Fibroblast of skin of right biceps (primary cell): Measurements from ENCODE around the gene FAM153A.
"Not testable (repeated sequence)": the region's sequence is repeated elsewhere in the genome, so short reads cannot be mapped to it uniquely, and the experiment has no call there.

Experiments
- DNase-seq: peaks from one replicate; pipeline ENCODE4 v3.0.0-alpha.2; 2013

Gene FAM153A

DNA sequence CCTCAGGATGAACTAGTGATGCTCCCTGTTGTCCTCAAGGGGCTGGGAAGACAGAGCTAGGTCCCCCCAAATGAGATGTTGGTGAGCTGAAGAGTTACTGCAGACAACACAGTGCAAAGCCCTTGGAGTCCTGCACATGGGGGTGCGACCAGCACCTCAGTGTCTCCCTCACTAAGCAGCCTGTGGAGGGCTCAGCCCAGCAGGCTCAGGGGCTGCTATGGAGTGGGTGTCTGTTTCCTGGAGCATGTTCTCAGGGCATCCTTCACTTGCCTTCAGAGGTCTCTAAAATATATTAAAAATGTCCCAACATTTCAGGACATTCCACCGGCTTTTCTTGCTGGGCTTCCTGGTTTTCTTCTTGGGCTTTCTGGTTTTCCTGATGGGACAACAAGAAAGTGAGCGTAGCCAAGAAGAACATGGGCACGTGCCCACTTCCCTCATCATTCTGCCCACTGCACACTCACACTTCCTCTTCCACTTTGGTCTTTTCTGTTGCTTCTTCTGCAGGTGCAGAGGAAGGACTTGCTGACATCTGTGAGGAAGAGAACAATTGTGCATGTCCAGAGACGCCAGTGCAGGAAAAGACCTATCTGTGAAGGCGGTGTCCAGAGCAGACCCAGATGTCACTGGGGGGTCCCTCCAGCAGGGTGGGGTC lies 58.7 kb downstream of the FAM153A start:
- DNase-seq = not testable (repeated sequence)

DNA sequence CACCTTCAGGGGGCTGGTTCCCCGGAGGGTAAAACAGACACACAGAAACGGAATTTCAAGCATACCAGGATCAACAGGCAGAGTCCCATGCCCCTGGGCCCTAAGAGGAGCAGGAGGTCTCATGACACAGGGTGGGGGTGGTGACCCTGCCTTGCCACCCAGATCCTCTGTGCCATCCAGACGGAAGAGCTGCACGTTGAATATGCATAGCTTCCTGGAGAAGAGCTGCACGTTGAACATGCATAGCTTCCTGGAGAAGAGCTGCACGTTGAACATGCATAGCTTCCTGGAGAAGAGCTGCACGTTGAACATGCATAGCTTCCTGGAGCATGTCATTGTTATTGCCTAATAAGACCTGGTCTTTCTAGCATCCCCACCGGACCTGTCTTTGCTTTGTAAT lies 59.9 kb downstream of the FAM153A start:
- not testable (repeated sequence) for DNase-seq

DNA sequence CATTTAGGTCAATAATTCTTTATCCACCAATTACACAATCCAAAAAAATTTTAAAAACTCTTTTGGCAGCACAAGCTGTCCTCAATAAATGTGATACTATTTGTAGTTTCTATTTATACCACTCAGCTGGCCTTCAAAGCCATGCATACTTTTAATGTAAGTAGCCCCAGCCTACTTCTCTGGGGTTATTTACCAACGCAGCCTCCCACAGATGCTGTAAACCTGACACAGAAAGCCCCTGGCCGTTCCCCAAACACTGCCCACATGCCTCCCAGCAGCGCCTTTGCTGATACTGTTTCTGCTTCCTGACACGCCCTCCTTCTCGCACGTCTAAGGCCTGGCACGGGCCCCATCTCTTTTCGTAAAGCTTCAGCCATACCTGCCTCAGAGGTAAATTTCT lies 62.7 kb downstream of the FAM153A start:
- DNase-seq = not testable (repeated sequence)

DNA sequence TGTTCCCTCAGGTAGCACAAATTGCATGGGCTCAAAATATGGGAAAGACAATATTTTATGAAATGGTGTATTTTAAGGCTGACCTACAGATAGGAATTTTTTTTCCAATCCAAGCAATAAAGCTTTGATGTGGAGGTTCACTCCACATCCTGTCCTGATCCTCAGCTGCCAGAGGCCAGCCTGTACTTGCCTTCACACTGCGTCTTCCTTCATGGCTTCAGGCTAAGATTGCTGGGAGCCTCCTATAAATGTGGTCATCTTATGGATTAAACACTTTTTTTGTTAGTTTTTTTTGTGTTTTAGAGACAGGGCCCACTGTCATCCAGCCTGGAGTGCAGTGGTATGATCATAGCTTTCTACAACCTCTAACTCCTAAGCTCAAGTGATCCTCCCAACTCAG lies 67.3 kb downstream of the FAM153A start:
- not testable (repeated sequence) for DNase-seq

DNA sequence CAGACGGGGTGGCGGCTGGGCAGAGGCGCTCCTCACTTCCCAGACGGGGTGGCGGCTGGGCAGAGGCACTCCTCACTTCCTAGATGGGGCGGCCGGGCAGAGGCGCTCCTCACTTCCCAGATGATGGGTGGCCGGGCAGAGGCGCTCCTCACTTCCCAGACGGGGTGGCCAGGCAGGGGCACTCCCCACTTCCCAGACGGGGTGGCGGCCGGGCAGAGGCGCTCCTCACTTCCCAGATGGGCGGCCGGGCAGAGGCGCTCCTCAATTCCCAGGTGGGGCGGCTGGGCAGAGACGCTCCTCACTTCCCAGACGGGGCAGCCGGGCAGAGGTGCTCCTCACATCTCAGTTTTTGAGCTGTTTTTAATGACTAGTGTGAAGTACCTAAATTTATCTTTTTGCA lies 86.6 kb downstream of the FAM153A start:
- not testable (repeated sequence) for DNase-seq

DNA sequence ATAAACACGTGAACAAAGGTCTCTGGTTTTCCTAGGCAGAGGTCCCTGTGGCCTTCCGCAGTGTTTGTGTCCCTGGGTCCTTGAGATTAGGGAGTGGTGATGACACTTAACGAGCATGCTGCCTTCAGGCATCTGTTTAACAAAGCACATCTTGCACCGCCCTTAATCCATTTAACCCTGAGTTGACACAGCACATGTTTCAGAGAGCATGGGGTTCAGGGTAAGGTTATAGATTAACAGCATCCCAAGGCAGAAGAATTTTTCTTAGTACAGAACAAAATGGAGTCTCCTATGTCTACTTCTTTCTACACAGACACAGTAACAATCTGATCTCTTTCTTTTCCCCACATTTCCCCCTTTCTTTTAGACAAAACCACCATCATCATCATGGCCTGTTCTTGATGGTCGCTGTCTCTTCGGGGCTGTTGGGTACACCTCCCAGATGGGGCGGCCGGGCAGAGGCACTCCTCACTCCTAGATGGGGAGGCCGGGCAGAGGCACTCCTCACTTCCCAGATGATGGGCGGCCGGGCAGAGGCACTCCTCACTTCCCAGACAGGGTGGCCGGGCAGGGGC lies 87.3 kb downstream of the FAM153A start:
- DNase-seq = not testable (repeated sequence)

DNA sequence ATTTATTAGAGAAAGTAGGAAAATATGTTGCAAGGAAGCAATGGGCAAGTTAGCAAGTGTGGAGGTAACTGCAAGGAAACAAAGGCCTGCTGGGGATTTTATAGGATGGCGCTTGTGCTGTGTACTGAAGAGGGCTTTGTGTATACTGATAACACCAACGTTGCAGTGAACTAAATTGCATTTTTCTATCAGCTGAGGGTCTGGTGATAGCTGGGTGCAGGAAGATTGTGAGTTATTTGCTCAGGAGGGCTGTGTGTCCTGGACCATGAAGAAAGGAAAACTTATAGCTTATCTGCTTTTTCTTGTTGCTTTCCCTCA lies 88.2 kb downstream of the FAM153A start:
- DNase-seq = not testable (repeated sequence)

DNA sequence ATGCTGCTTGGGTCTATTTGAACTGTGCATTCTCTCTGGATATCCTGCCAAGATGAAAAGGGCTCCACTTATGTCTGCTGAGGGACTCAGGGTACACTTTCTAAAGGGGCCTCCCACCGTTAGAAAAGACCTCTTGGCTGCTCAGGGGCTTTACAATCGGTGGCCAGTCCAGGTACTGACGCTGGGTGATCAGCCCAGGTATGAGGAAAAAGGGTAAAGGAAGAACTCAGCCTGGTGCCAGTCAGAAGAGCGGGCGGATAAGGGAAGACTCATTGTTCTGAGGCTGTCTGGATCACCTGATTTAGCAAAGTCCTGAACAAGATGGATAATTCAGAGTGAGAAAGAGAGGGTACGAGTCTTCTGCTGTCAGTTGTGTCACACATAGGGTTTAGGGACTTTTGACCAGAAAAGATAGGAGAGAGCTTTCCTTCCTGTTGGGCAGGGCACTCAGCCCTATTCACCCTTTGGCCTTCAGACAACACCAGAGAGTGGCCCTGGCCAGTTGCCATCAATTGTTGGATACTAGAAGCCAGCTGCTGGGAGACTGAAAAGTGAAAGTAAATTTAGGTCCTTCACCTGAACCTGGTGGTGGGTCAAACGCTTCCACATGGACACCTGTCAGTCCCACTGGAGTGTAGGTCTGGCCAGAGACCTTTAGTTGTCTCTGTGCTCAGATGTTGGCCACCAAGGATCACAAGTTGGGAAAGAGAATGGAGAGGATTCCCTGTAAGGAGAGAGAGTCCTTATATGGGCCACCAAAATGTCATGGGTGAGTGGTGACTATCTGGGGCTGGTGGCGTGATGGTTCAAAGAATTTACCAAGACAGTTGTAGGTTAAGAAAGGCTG lies 88.8 kb downstream of the FAM153A start:
- not testable (repeated sequence) for DNase-seq

DNA sequence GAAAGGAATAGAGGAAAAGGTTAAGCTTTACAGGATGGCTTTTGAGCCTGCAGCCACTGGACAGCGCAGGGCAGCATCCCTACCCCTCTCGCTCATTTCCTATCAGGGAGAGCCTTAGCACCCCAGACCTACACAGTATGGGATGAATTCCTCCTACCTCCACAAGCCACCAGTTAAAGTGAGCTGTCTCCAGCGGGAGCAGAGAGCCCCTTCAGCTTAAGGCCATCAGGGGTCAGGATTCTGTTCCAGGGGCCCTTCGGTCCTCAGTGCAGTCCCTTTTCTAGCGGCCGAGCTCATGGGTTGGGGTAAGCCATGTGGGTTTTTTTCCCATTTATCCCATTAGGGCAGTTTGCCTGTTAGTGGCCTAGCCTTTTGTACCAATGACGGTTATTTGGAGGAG lies 89.7 kb downstream of the FAM153A start:
- DNase-seq = not testable (repeated sequence)

DNA sequence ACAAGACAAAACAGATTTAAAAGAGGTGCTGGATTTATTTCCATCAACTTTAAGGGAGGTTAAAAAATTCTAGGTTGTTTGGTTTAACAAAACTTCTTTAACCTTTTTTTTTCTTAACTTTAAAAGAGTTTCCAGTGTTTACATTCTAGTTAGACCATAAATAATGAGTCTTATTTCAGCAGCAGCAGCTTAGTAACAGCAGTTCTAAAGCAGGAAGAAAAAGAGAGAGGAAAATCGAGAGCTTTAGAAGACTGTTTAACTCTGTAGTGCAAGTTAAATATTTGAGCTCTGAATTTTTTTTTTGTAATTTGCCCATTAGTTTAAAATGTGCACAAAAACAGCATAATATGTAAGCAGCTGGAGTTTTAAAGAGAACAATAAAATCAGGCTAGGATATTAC lies 90.2 kb downstream of the FAM153A start:
- DNase-seq = not testable (repeated sequence)

DNA sequence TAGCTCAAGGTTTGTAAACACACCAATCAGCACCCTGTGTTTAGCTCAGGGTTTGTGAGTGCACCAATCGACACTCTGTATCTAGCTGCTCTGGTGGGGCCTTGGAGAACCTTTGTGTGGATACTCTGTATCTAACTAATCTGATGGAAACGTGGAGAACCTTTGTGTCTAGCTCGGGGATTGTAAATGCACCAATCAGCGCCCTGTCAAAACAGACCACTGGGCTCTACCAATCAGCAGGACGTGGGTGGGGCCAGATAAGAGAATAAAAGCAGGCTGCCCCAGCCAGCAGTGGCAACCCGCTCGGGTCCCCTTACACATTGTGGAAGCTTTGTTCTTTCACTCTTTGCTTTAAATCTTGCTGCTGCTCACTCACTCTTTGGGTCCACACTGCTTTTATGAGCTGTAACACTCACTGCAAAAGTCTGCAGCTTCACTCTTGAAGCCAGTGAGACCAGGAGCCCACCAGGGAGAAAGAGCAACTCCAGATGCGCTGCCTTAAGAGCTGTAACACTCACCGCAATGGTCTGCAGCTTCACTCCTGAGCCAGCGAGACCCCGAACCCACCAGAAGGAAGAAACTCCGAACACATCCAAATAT lies 93.6 kb downstream of the FAM153A start:
- DNase-seq = not testable (repeated sequence)

DNA sequence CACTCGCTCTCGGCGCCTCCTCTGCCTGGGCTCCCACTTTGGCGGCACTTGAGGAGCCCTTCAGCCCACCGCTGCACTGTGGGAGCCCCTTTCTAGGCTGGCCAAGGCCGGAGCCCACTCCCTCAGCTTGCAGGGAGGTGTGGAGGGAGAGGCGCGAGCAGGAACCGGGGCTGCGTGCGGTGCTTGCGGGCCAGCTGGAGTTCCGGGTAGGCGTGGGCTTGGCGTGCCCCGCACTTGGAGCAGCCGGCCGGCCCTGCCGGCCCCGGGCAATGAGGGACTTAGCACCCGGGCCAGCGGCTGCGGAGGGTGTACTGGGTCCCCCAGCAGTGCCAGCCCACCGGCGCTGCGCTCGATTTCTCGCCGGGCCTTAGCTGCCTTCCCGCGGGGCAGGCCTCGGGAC lies 94.6 kb downstream of the FAM153A start:
- not testable (repeated sequence) for DNase-seq

DNA sequence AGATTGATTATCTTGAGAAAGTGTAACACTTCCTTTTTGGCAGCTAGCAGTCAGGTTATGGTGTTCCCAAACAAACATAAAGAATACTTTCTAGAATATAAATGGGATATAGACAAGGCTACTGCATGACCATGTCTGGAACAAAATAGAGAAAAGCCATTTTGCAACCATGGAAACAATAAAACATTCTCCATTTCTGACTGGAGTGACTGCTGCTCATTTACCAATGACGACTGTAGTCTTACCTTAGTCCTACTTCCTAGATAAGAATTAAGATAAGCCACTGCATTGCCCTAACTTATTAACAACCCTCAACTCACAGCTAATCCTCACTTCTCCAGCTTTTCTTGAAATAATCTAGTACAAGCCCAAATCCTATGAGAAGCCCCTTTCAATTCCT lies 100.8 kb downstream of the FAM153A start:
- DNase-seq = not testable (repeated sequence)
